Measurements from ENCODE around the gene ZFP64. TPM values are rescaled to one million over a fixed set of nuclear protein-coding genes. Genes with fewer than 3 reads are reported as not detected.

The ZFP64 gene
- total and polyA plus RNA-seq, 2 of the 4 experiments (the other 2 are of a cell fraction) = 14.3 to 17.1 TPM

DNA sequence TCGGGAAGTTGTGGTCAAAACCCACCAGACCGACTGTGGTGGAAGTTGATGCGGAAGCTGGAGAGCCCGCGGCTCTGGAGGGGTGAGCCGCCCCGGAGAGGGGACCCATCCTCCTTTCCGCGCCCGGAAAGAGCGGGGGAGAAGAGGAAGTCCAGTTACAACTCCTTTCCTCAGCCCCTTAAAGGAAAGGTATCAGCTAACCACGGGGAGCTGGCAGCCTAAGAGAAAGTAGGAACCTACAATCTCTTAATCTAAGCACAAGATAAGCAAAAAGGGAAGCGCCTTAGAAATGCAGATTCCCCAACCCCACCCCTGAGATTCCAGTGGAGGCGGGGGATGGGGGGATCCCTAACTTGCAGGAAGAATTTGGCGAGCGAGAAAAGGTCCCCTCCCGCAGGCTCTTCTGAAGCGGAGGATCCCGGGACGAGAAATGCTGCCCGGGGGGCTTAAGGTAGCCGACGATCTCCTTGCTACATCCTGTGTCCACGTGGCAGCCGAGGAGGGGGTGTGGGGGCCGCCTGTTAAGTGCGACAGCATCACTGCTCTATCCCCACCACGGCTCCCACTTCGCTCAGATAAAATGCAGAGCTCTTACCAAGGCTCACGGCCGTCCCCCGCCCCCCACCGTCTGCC, 87.5 kb downstream of the ZFP64 start:
- H3K4me3 ChIP-seq (ENCODE audit: insufficient read depth, low read depth, low read length) = peak overlapping the region; percentile 45
- dilution Hi-C loops (cut with HindIII; ENCODE audit: low sequenced_read_pairs, unreplicated experiment) = no loop called here
- H3K18ac ChIP-seq (ENCODE audit: low read depth, low read length) = no peak overlapping the region; the same call in 1 of the 2 replicates
- peak overlapping the region; percentile 91 for H3K4ac ChIP-seq (ENCODE audit: low read depth, low read length)
- H2AK5ac ChIP-seq (ENCODE audit: low read depth, low read length) = peak overlapping the region; percentile 66; the same call in 1 of the 2 replicates
- CTCF ChIA-PET = interaction anchor here (0.5 to 1.7 kb wide), 2 partner anchors 25 to 185 kb away, joined by 3 to 6 read pairs; no protein-coding TSS in a partner anchor
- peak overlapping the region; percentile 16; the same call in 1 of the 2 replicates for H3K56ac ChIP-seq (ENCODE audit: extremely low read depth, insufficient read depth, low read length)
- H3K9ac ChIP-seq (ENCODE audit: low read depth, low read length) = peak overlapping the region; percentile 57
- no peak overlapping the region for H2BK20ac ChIP-seq (ENCODE audit: low read depth, low read length)
- H3K9me3 ChIP-seq (ENCODE audit: control insufficient read depth, insufficient read depth, low read length) = no peaks in the 10 kb centered on the region
- H3K79me1 ChIP-seq (ENCODE audit: low read depth in 1 of 2, low read length in 2 of 2) = peaks cover 0 to 25% of the 10 kb centered on the region in 2 experiments; a peak in 1 of 4 replicates
- peak overlapping the region; percentile 92 for H2AK9ac ChIP-seq (replicated peaks; ENCODE audit: low read depth, low read length, poor library complexity)
- H3K27me3 ChIP-seq (ENCODE audit: control insufficient read depth, insufficient read depth, low read length) = peaks cover 12% of the 10 kb centered on the region
- 0 out of 2 replicates have a peak, but pooled peaks cover 4% of the 10 kb centered on the region for H3K9me1 ChIP-seq (ENCODE audit: insufficient read depth, low read length)
- peak overlapping the region; percentile 92 to 98 for H4K8ac ChIP-seq (ENCODE audit: low read depth in 2 of 2, low read length in 2 of 2)
- peak; percentile 38 for ATAC-seq (ENCODE audit: low read depth)
- H4K5ac ChIP-seq (ENCODE audit: low read depth, low read length) = peak overlapping the region; percentile 59; the same call in 1 of the 2 replicates
- no peak overlapping the region for H2BK5ac ChIP-seq (ENCODE audit: low read depth, low read length, poor library complexity, severe bottlenecking)
- TF ChIP-seq POLR2A (IDR thresholded peaks at IDR 0.05; ENCODE audit: low read depth, low read length) = no peak
- TF ChIP-seq FOS (IDR thresholded peaks at IDR 0.05; ENCODE audit: low read depth, low read length) = no peak
- TF ChIP-seq, protein P1, sequence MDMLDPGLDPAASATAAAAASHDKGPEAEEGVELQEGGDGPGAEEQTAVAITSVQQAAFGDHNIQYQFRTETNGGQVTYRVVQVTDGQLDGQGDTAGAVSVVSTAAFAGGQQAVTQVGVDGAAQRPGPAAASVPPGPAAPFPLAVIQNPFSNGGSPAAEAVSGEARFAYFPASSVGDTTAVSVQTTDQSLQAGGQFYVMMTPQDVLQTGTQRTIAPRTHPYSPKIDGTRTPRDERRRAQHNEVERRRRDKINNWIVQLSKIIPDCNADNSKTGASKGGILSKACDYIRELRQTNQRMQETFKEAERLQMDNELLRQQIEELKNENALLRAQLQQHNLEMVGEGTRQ (IDR thresholded peaks at IDR 0.05; ENCODE audit: low read depth, low read length) = no peak
- TF ChIP-seq, protein P2, sequence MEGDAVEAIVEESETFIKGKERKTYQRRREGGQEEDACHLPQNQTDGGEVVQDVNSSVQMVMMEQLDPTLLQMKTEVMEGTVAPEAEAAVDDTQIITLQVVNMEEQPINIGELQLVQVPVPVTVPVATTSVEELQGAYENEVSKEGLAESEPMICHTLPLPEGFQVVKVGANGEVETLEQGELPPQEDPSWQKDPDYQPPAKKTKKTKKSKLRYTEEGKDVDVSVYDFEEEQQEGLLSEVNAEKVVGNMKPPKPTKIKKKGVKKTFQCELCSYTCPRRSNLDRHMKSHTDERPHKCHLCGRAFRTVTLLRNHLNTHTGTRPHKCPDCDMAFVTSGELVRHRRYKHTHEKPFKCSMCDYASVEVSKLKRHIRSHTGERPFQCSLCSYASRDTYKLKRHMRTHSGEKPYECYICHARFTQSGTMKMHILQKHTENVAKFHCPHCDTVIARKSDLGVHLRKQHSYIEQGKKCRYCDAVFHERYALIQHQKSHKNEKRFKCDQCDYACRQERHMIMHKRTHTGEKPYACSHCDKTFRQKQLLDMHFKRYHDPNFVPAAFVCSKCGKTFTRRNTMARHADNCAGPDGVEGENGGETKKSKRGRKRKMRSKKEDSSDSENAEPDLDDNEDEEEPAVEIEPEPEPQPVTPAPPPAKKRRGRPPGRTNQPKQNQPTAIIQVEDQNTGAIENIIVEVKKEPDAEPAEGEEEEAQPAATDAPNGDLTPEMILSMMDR (conservative IDR thresholded peaks at IDR 0.05; ENCODE audit: low read depth, low read length) = no peak
- H4K20me1 ChIP-seq (ENCODE audit: insufficient read depth, low read length) = peaks cover 4% of the 10 kb centered on the region; the same call in 1 of the 2 replicates
- no peaks in the 10 kb centered on the region for H3K36me3 ChIP-seq (ENCODE audit: control insufficient read depth, insufficient read depth, low read length)
- H3K4me1 ChIP-seq (ENCODE audit: control insufficient read depth, insufficient read depth, low read length) = peaks cover 8% of the 10 kb centered on the region; the same call in 1 of the 2 replicates
- H2BK120ac ChIP-seq (ENCODE audit: low read depth, low read length) = peak overlapping the region; percentile 57; the same call in 1 of the 2 replicates
- peak; percentile 14 for DNase-seq
- peak overlapping the region; percentile 88 for H3K14ac ChIP-seq (replicated peaks; ENCODE audit: low read depth, low read length)
- H2BK15ac ChIP-seq (ENCODE audit: low read depth, low read length) = no peak overlapping the region; the same call in 1 of the 3 replicates
- peak overlapping the region; percentile 88 for H2AFZ ChIP-seq (replicated peaks; ENCODE audit: low read length, poor library complexity)
- peak overlapping the region; percentile 91 for H4K91ac ChIP-seq (ENCODE audit: insufficient read depth, low read depth, low read length)
- in situ Hi-C loops (cut with MboI; ENCODE audit: low sequenced_read_pairs) = no loop called here
- WGBS, 2 experiments (ENCODE audit: extremely low coverage in 2 of 2, insufficient read length in 1 of 2) = 0% methylated on average over 5 of the region's 33 CpGs; no CpG with 5 or more reads in 1 of the 2 experiments
- intact Hi-C loops (cut with micrococcal nuclease) = no loop called here
- H3K23ac ChIP-seq (ENCODE audit: low read depth, low read length) = peak overlapping the region; percentile 84
- H3K27ac ChIP-seq (ENCODE audit: insufficient read depth, low read length) = peak overlapping the region; percentile 41
- H3K4me2 ChIP-seq (ENCODE audit: low read depth, low read length) = peak overlapping the region; percentile 73
- POLR2A ChIA-PET (ENCODE audit: unreplicated experiment) = no interaction called here
- BruUV-seq (replicated peaks) = no TSS peak

All from IMR-90 (cell line).